HG03064 (cell line): ENCODE results near the gene PPFIBP1.

Experiments used
- ATAC-seq: cut with Tn5 transposase; IDR thresholded peaks from one replicate; pipeline ENCODE4 v1.9.1; 2021; ENCODE audit warnings: low read depth; ENCODE audit not compliant: unreplicated experiment

PPFIBP1 gene

GRCh38 chr12:27511031-27511722, 12.8 kb upstream of the PPFIBP1 start:
- no peak for ATAC-seq

- no peak for ATAC-seq
Measured at GRCh38 chr12:27511723-27512045, 12.3 kb upstream of the PPFIBP1 start.

- no peak for ATAC-seq
Measured at GRCh38 chr12:27513155-27513824, 10.7 kb upstream of the PPFIBP1 start.

GRCh38 chr12:27515671-27516070, 8.3 kb upstream of the PPFIBP1 start:
- no peak for ATAC-seq

GRCh38 chr12:27516625-27517024, 7.4 kb upstream of the PPFIBP1 start:
- no peak for ATAC-seq

- no peak for ATAC-seq
Measured at GRCh38 chr12:27517546-27517945, 6.5 kb upstream of the PPFIBP1 start.

GRCh38 chr12:27517961-27518665, 5.9 kb upstream of the PPFIBP1 start:
- no peak for ATAC-seq

- no peak for ATAC-seq
Measured at GRCh38 chr12:27521066-27521465, 2.9 kb upstream of the PPFIBP1 start.

- no peak for ATAC-seq
Measured at GRCh38 chr12:27521981-27522380, 2.0 kb upstream of the PPFIBP1 start.

- peak; percentile 3 for ATAC-seq
Measured at GRCh38 chr12:27523305-27523641, 733 bp upstream of the PPFIBP1 start.

- no peak for ATAC-seq
Measured at GRCh38 chr12:27524494-27524835, 459 bp downstream of the PPFIBP1 start.

- ATAC-seq = no peak
Measured at GRCh38 chr12:27524839-27525753, 1.1 kb downstream of the PPFIBP1 start.

- no peak for ATAC-seq
Measured at GRCh38 chr12:27527512-27527911, 3.5 kb downstream of the PPFIBP1 start.

GRCh38 chr12:27528788-27529187, 4.8 kb downstream of the PPFIBP1 start:
- no peak for ATAC-seq

GRCh38 chr12:27530157-27530922, 6.3 kb downstream of the PPFIBP1 start:
- no peak for ATAC-seq

- no peak for ATAC-seq
Measured at GRCh38 chr12:27531896-27532295, 7.9 kb downstream of the PPFIBP1 start.

GRCh38 chr12:27534060-27534764, 10.2 kb downstream of the PPFIBP1 start:
- peak; percentile 51 for ATAC-seq

- ATAC-seq = no peak
Measured at GRCh38 chr12:27534765-27535161, 10.8 kb downstream of the PPFIBP1 start.

GRCh38 chr12:27535318-27535717, 11.3 kb downstream of the PPFIBP1 start:
- ATAC-seq = no peak
